T-helper 22 cell (primary cell): ENCODE results near the gene AANAT.

Source experiments
- DNase-seq: peaks from one replicate; pipeline ENCODE4 v3.0.0-alpha.2; 2020; ENCODE audit warnings: low read depth

Gene AANAT

GRCh38 chr17:76469076-76469990, 1.9 kb downstream of the AANAT start:
- DNase-seq, result no peak

DNA sequence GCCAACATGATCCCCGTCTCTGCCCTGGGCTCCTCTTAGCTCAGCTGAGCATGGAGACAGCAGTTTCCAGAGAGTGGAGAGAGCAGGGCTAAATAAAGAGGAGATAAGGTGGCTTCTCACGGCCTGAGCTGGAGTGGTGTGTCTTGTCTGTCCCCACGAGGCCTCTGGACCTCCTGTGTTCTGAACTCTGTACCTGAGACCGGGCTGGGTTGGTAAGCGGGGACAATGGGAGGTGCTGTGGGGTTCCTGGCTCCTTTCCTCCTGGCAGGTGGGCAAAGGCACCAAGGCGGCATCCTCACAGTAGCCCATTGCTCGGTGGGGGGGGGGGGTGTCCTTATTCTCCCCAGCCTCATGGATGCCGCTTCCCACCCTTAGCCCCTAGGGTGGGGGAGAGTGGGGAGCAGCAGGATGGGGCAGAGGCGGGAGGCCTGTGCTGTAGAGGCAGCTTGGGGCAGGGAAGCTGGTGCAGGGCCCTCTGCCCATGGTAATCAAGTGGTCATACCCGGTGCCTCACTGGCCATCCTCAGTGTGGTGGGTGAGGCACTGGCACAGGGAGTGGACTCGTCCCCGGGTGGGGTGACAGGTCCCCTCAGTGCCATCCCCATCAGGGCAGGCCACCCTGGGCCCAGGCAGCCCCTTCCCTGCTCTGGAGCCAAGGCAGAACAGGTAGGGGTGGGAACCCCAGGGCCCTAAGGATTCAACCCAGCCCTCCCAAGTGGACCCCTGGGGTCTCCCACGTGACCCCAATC, 2.8 kb downstream of the AANAT start:
- no peak for DNase-seq

GRCh38 chr17:76471498-76472257, 4.3 kb downstream of the AANAT start:
- DNase-seq, result no peak

DNA sequence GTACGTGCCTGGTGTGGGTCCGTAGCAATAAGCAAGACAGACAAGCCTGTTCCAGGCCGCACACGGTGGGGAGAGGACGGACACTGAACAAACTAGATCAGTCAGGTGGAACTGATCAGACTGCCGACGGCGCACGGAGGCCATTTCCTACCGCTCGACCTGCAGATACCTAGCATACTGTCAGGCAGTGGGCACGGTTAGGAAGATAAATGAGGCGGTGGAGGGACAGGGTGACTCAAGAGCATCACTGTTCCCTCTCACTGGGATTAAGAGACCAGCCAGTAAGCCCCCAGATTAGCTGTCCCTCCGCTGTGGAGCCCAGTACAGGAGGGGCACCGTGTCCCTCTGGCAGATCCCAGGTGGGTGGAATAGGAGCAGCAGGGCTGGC, 4.8 kb downstream of the AANAT start:
- DNase-seq, result no peak

DNA sequence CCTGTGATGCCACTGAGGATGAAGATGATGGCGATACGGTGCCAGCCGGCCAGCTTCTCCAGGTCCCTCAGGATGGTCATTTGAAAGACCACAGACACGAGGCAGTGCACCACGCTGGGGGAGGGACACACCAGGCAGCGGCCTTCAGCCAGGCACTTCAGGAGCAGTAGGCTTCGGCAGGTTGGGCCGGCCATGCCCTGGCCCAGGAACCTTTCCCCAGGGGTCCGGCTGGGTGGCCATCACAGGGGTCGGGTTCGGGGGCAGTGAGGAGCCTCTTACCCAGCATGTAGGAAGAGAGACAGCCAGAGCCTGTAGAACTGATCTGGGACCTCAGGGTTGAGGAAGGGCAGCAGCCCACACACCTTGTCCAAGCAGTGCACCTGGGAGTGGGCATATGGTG, 5.3 kb downstream of the AANAT start:
- DNase-seq, result no peak

- no peak for DNase-seq
Measured at GRCh38 chr17:76473541-76473985, 6.2 kb downstream of the AANAT start.

DNA sequence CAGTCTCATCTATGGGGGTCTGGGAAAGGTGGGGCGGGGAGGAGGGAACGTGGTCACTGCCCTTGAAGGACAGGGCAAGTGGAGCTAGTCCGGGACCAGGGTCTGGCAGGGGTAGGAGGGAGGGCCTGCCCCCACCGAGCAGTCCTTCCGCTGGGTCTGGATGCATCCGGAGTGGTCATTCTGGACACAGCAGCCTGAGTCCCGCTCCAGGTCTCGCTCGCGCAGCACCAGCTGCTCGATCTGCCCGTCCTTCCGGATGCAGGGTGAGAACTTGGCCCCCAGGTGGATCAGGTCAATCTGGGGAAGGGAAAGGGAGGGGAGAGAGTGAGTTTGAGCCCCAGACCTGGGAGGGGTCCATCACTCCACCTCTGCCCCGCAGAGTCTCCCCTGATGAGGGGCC, 6.8 kb downstream of the AANAT start:
- DNase-seq, result no peak

- DNase-seq, result no peak
Measured at GRCh38 chr17:76474894-76475293, 7.5 kb downstream of the AANAT start.

DNA sequence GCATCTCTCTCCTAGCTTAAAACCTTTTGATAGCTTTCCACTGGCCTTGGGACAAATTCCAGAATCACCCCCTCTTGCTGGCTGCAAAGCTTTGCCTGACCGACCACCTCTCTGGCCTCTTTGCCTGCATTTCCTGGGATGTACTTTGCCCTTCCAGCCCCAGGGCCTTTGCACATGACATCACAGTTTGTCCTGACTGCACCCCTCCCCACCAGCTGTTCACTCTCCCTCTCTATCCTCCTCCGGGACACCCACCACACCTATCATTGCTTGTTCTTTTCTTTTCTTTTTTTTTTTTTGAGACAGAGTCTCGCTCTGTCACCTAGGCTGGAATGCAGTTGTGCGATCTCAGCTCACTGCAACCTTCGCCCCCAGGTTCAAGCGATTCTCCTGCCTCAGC, 7.9 kb downstream of the AANAT start:
- no peak for DNase-seq

GRCh38 chr17:76476736-76477135, 9.3 kb downstream of the AANAT start:
- DNase-seq, result no peak

DNA sequence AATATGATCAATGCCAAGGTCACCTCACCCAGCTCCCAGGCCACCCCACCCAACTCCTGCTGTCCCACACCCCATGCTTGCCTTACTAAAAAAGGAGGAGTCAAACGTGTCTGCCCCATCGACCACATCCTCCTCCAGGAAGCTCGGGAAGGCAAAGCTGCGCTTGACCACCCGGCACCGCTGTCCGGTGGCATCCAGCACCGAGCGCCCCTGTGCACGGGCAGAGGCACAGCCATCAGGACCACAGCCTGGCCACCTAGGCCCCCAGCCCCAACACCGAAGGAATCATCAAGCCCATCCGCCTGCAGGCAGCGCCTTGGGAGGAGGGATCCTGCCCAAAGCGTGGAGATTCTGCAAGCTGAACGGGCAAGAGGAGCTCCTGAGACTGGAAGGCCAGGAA, 10.2 kb downstream of the AANAT start:
- DNase-seq, result no peak

GRCh38 chr17:76478097-76478496, 10.7 kb downstream of the AANAT start:
- no peak for DNase-seq

DNA sequence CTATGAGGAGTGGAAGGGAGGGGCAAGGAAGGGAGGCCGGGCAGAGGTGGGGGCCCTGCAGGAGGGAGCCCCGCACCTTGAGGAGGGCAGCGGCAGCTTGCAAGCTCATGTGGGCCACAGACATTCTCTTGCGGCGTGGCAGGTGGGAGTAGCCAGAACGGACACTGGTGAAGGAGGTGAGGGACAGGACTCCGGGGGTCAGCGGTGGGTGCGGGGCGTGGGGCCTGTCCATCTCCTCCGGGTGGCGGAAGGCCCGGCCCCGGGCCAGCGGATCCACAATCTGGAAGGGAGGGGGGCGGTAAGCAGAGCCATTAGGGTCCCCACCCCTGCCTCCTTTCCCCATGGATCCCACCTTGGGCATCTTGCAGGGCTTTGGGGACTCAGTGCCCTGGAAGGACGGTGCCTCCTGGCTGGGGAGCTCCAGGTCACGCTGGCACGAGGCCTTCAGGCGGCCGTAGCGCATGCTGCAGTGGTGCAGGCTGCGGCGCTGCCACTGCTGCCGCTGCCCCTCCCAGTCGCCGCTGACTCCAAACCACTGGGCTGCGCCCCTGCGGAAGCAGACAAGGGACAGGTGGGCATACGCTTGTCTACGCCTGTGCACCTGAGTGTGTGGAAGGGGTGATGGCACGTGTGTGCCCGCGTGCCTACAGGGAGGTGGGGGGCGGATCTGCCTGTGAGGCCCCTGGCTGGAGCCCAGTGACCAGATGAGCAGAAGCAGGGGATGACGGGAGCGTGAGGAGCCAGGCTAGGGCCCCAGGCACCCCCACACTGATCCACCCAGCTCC, 11.5 kb downstream of the AANAT start:
- DNase-seq, result no peak

DNA sequence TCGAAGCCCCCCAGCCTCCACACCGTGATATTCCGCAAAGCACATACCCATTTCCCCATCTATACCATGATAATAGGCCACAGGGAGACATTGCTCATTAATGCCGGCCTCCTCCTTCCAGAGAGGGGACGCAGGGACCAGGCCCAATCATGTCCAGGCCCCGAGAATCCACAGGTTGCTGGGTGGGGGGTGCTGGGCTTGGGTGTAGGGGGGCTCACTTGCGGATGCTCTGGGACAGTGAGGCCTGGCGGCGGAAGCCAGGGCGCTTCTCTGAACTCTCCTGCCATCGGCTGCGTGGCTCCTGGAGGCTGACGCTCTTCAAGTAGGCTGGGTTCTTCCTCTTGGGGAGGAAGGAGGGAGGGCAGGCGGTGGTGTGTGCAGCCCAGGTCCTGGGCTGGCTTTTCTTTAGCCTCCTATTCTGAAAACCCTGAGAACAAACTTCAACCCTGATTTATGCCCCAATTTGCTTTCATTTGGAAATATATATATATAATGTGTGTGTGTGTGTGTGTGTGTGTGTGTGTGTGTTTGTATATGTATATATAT, 12.2 kb downstream of the AANAT start:
- no peak for DNase-seq

GRCh38 chr17:76480632-76481031, 13.2 kb downstream of the AANAT start:
- DNase-seq, result no peak

DNA sequence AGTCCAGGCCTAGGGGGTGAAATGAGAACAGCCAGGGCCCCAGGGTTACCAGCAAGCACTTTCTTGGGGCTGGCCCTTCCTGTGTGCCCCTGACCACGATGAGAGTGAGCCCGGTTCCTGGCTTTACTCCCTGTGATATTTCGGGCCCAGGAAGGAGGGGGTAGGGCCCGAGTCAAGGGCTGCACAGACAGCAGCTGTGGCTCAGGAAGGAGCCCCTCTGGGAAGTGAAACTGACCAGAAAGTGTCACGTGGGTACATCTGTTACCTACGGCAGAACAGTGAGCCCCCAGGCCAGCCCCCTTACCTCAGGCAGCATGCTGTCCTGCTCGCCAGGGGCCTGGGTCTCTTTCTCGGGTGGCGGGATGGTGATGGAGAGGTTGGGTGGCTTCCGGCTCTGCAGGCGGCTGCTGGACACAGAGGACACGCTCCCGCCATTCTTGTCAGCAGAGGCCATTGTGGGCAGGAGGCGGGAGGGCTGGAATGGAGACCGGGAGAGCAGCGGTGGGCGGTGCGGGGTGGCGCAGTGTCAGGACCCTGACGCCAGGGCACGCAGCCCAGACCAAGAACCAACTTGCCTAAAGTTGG, 13.8 kb downstream of the AANAT start:
- no peak for DNase-seq

- no peak for DNase-seq
Measured at GRCh38 chr17:76484228-76484725, 16.9 kb downstream of the AANAT start.

DNA sequence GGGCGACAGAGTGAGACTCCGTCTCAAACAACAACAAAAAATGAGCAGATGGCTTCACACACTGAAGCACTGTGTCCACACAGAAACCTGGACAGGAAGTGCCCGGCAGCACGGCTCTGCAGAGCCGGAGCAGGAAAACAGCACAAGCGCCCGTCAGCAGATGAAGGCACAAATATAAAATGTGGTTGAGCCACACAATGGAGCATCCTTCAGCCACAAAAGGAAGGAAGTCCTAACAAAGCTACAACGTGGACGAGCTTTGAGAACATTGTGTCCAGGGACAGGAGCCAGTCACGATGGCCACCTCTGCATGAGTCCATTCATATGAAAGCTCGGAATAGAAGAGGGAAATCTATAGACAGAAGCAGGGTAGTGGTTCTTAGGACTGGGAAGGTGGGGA, 18.2 kb downstream of the AANAT start:
- DNase-seq, result no peak

DNA sequence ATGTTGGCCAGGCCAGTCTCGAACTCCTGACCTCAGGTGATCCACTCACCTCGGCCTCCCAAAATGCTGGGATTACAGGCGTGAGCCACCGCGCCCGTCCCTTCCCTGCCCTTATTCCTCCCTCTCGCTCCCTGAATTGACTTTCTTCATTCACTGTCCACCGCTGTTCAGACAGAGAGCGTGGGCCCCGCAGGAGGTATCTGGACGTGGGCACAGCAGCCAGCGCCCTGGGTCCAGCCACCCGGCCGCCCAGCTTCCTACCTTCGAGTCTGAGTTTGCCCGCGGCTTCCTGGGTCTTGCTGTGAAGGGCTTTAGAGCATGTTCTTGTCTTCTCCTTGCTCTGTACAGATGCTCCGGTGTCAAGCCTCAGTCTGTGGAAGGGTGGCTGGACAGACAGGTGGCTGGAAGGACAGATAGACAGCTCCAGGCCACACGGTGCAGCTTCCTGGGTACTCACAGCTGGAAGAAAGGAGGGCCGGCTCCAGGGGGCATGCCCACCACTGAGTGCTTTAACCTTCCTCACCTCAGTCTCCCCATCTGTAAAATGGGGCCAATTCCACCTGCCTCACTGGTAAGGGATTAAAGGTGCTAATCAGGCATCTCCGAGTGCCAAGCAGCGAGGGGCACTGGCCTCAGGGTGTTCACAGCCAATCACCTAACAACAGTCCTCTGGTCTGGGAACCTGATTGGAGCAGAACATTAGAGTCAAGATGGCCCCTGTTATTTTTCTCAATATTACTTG, 20.2 kb downstream of the AANAT start:
- no peak for DNase-seq

DNA sequence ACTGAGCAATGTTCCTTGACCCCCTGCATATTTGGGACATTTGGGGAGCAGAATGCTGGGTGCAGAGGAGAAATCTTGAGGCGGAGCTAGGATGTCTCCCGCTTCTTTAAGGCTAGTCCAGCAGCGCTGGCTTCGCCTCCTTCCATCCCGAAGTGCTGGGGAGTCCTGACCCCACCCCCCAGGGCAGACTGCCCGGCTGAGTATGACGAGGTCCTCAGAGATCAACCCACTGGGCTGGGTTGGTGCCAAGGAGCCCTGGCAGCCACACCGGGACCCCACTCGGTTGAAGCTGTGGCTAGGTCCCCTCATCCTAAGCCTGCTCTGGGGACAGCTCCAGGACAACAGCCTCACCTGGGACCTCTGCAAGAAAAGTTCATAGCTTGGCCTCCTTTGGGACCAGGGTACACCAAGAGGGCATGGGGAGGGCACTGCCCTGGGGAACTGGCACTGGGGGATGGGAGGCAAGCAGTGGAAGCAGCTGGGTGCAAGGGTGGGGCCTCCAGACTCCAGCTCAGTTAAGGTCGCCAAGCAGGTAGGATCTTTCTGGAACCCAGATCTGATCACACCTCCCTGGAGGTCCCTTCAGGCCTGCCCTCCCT, 22.8 kb downstream of the AANAT start:
- DNase-seq, result no peak
